GM12878 (cell line): ENCODE results near the gene HAO2. TPM values are rescaled to one million over a fixed set of nuclear protein-coding genes. Genes with fewer than 3 reads are reported as not detected.

ENCODE experiments used
- ETV6 ChIP-seq, 2 experiments: fragments of 450-650 bp in 1 of 2; IDR thresholded peaks in 1 of 2; conservative IDR thresholded peaks in 1 of 2; 2 replicates each; pipeline ENCODE4 v1.6.1; 2014; ENCODE audit warnings: antibody characterized with exemption in 1 of 2, borderline replicate concordance in 1 of 2, low read depth in 1 of 2, mild to moderate bottlenecking in 1 of 2, moderate library complexity in 1 of 2
- JUND ChIP-seq: IDR thresholded peaks from 2 replicates; pipeline ENCODE4 v1.6.1; 2012; ENCODE audit warnings: low read depth, mild to moderate bottlenecking, low read length, improper control_type of control experiment, moderate library complexity
- MTA2 ChIP-seq: fragments of 450-650 bp; IDR thresholded peaks from 2 replicates; pipeline ENCODE4 v1.6.1; 2016; ENCODE audit warnings: low read depth, mild to moderate bottlenecking, moderate library complexity
- MYB ChIP-seq: fragments of 150-350 bp; IDR thresholded peaks from 2 replicates; pipeline ENCODE4 v1.6.1; 2014; ENCODE audit warnings: mild to moderate bottlenecking, low read depth, low read length, borderline replicate concordance
- polyA plus RNA-seq, 11 experiments: library from polyadenylated mRNA; depleted of rRNA in 4 of 11; unstranded in 6 of 11; stranded (reverse) in 5 of 11; fragments of >200 nt; fragmentation: Nextera tagmentation in 4 of 11; fragmentation: Illumina TruSeq in 1 of 11; extraction: Ambion mirVana in 4 of 11; extraction: Trizol in 1 of 11; gene quantifications; 1 replicate in 1 of 11; 2 replicates in 10 of 11; pipeline versions ENCODE4 v1.2.1 to v1.2.3, GENCODE V29; 2011 to 2016; ENCODE audit warnings: inconsistent platforms in 2 of 11, missing spikeins in 2 of 11, low read depth in 1 of 11
- total RNA-seq, 4 experiments: library from RNA; depleted of rRNA in 3 of 4; stranded (reverse); fragments of >200 nt in 3 of 4; fragmentation: Illumina TruSeq in 1 of 4; extraction: Trizol in 1 of 4; gene quantifications; 2 replicates each; pipeline versions ENCODE4 v1.2.1 to v1.2.3, GENCODE V29; 2013 to 2021
- TF ChIP-seq, protein P1 (sequence below): fragments of 450-650 bp; IDR thresholded peaks from 2 replicates; pipeline ENCODE4 v1.6.1; 2017; ENCODE audit warnings: mild to moderate bottlenecking, moderate library complexity
- TF ChIP-seq, protein P2 (sequence below): fragments of 450-650 bp; IDR thresholded peaks from 2 replicates; pipeline ENCODE4 v1.6.1; 2016; ENCODE audit warnings: mild to moderate bottlenecking, moderate library complexity, borderline replicate concordance

HAO2 gene
- total and polyA plus RNA-seq, 10 of the 15 experiments (the other 5 are each of a cell fraction or from before 2014, with no cell fraction given), result not detected

DNA sequence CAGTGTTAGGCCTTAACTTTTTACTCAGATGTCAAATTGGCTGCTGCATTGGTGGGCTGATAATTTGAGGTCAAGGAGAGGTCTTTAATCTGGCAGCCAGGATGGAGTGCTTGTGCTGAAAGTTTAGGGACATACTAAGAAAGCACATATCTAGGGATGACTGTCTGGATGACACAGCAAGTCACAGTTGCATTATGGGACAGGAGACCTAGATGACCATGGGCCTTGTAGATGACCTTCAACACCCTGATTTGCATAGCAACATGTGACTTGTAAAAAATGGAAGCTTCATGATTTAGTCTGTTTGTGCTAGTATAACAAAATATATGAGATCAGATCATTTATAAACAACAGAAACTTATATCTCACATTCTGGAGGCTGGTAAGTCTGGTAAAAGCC, 28.4 kb downstream of the HAO2 start (continued):
- TF ChIP-seq MTA2 (no peak), JUND (no peak), MYB (no peak), ETV6 (conservative IDR thresholded peaks at IDR 0.05 in 1 of 2, IDR thresholded peaks at IDR 0.05 in 1 of 2; ENCODE audit: borderline replicate concordance in 1 of 2, low read depth in 1 of 2) (no peak)
- TF ChIP-seq, protein P1, sequence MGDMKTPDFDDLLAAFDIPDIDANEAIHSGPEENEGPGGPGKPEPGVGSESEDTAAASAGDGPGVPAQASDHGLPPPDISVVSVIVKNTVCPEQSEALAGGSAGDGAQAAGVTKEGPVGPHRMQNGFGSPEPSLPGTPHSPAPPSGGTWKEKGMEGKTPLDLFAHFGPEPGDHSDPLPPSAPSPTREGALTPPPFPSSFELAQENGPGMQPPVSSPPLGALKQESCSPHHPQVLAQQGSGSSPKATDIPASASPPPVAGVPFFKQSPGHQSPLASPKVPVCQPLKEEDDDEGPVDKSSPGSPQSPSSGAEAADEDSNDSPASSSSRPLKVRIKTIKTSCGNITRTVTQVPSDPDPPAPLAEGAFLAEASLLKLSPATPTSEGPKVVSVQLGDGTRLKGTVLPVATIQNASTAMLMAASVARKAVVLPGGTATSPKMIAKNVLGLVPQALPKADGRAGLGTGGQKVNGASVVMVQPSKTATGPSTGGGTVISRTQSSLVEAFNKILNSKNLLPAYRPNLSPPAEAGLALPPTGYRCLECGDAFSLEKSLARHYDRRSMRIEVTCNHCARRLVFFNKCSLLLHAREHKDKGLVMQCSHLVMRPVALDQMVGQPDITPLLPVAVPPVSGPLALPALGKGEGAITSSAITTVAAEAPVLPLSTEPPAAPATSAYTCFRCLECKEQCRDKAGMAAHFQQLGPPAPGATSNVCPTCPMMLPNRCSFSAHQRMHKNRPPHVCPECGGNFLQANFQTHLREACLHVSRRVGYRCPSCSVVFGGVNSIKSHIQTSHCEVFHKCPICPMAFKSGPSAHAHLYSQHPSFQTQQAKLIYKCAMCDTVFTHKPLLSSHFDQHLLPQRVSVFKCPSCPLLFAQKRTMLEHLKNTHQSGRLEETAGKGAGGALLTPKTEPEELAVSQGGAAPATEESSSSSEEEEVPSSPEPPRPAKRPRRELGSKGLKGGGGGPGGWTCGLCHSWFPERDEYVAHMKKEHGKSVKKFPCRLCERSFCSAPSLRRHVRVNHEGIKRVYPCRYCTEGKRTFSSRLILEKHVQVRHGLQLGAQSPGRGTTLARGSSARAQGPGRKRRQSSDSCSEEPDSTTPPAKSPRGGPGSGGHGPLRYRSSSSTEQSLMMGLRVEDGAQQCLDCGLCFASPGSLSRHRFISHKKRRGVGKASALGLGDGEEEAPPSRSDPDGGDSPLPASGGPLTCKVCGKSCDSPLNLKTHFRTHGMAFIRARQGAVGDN, result no peak
- TF ChIP-seq, protein P2, sequence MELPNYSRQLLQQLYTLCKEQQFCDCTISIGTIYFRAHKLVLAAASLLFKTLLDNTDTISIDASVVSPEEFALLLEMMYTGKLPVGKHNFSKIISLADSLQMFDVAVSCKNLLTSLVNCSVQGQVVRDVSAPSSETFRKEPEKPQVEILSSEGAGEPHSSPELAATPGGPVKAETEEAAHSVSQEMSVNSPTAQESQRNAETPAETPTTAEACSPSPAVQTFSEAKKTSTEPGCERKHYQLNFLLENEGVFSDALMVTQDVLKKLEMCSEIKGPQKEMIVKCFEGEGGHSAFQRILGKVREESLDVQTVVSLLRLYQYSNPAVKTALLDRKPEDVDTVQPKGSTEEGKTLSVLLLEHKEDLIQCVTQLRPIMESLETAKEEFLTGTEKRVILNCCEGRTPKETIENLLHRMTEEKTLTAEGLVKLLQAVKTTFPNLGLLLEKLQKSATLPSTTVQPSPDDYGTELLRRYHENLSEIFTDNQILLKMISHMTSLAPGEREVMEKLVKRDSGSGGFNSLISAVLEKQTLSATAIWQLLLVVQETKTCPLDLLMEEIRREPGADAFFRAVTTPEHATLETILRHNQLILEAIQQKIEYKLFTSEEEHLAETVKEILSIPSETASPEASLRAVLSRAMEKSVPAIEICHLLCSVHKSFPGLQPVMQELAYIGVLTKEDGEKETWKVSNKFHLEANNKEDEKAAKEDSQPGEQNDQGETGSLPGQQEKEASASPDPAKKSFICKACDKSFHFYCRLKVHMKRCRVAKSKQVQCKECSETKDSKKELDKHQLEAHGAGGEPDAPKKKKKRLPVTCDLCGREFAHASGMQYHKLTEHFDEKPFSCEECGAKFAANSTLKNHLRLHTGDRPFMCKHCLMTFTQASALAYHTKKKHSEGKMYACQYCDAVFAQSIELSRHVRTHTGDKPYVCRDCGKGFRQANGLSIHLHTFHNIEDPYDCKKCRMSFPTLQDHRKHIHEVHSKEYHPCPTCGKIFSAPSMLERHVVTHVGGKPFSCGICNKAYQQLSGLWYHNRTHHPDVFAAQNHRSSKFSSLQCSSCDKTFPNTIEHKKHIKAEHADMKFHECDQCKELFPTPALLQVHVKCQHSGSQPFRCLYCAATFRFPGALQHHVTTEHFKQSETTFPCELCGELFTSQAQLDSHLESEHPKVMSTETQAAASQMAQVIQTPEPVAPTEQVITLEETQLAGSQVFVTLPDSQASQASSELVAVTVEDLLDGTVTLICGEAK, result no peak
